HG02885 (cell line): Measurements from ENCODE around the gene TNF.

Experiments
- ATAC-seq: cut with Tn5 transposase; IDR thresholded peaks from one replicate; pipeline ENCODE4 v1.9.1; 2021; ENCODE audit warnings: mild to moderate bottlenecking; ENCODE audit not compliant: unreplicated experiment, poor library complexity

The TNF gene

DNA sequence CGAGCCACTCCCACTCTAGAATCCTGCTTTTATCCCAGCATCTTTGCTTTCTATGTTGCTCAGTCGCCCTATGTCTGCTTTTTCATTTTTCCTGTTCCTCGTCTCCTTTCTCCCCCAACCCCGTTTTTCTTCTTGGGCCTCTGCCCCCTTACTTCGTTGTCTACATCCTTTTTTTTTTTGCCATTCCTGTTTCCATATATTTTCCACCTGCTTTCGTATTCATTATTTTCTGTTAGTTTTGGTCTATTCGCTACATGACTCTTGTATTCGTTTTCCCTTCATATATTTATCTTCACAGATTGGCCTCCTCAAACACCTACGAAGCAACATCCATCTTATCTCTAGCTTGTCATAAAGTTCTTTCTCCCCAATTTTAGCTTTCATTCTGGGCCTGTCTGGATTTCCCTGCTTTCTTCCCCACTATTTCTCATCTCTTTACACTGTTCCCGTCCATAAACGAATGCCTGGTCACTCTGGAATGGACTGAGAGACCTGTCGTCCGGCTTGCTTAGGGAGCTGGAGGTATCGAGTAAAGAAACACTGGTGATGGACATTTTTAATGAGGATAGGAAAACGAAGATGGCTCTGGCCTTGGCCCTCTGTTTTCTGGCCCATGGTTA is 46.1 kb downstream of the TNF start:
- no peak for ATAC-seq

DNA sequence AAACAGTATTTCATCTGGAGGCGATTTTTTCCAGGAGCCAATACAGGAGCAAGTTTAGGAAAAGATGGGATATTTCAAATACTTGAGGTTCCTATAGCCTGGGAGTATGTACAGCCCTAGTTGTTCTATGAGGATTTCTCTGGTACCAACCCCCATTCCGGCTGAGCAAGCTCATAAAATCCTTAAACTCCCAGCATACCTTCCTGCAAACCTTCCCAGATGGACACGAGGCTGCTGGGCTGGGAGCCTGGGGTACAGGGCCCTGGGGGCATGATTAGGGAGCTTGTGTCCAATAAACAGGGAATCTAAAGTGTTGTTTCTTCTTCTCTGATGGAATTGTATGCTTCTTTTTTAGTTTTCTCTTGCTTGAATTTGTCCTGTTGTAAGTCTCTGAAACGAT is 46.6 kb downstream of the TNF start:
- ATAC-seq = no peak

DNA sequence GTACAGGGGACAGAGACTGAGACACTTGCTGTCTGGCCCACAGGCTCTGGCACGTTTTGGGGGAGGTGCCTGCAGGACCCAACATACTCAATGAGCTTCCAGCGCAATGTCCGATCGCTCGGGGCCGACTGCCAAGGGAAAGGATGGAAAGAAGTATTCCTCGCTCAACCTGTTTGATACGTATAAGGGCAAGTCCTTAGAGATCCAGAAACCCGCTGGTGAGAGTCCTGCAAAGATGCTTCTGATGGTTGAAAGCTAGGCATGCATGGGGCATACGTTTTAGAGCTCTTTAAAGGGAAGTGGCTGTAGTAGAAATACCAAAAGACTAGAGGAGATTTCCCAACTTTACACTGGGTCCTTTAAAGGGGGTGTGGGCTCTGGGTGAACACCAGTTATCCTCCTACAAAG is 47.3 kb downstream of the TNF start:
- ATAC-seq = no peak

DNA sequence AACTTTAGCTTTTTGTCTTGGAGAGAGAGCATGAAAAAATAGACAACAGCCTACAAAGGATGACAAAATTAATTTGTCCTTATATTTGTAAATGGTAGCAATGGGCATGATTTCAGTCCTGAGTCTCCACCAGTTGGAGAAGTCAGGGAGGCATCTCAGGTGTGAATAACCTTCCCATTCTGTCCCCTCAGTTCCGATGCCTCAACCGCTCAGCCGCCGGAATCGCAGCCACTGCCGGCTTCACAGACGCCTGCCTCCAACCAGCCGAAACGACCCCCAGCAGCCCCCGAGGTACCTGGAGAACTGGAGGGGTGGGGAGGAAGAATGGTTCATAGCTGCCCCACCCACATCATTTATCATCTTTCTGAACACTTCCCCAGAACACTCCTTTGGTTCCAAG is 48.7 kb downstream of the TNF start:
- ATAC-seq = no peak

DNA sequence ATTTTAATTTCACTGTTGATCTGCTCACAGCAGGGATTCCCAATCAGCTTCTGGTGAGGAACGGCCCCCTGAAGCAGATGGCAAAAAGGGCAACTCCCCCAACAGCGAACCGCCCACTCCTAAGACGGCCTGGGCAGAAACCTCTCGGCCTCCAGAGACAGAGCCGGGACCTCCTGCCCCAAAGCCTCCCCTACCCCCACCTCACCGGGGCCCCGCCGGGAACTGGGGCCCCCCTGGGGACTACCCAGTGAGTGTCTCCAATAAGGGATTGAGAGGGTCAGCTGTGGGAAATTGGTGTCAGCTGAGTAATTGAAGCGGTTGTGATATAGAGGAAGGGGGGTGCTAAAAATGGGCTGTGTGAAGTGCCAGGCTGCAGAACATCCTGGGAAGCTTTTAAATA is 51.6 kb downstream of the TNF start:
- ATAC-seq = no peak

DNA sequence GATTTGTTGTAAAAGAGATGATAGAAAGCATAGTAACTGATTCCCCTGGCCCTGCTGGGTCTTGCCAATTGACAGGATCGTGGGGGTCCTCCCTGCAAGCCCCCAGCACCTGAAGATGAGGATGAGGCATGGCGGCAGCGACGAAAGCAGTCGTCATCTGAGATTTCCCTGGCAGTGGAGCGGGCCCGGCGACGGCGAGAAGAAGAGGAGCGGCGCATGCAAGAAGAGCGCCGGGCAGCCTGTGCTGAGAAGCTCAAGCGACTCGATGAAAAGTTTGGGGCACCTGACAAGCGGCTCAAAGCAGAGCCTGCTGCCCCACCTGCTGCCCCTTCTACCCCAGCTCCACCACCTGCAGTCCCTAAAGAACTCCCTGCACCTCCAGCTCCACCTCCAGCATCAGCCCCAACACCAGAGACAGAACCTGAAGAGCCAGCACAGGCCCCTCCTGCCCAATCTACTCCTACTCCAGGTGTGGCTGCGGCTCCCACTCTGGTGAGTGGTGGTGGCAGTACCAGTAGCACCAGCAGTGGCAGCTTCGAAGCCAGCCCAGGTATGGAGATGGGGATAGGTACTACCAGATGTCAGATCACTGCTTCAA is 52.4 kb downstream of the TNF start:
- ATAC-seq = no peak
